GM10248 (cell line): ENCODE data around the gene AKNA.

ENCODE experiments used
- CTCF ChIA-PET: fragments of 300-600 bp; sonication (Branson Sonifier 250); formaldehyde crosslinking; extraction: SDS; loops from one replicate; lab custom pipeline; 2021; ENCODE audit warnings: antibody characterized with exemption; lab: Yijun Ruan, JAX
- POLR2A ChIA-PET: fragments of 350-650 bp; sonication (Branson Sonifier 250); formaldehyde crosslinking; extraction: SDS; loops from one replicate; lab custom pipeline; 2020; ENCODE audit warnings: antibody characterized with exemption; lab: Yijun Ruan, JAX
- DNase-seq: peaks from one replicate; pipeline ENCODE4 v3.0.0; 2012; ENCODE audit errors: extremely low spot score
- CTCF ChIP-seq: IDR thresholded peaks from 2 replicates; pipeline ENCODE4 v1.5.1; 2012; ENCODE audit warnings: mild to moderate bottlenecking, low read depth; ENCODE audit errors: extremely low read depth, missing control alignments, control extremely low read depth

Gene AKNA

DNA sequence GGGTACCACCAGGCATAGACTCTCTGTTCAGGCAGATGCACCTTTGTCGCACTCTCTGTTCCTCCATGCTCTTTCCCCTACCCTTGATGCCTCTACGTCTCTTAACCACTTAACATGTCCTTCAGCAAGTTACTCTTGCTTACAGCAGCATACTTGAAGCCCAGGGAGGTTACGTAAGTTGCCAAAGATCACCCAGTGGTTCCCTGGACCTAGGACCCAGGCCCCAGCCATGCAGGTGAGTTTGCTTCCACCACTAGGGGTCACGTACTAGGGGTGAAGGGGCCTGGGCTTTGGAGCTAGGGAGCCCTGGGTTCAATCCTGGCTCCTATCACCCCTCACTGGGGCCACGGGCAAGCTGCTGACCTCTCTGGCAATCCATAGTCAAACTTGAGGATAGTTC is 8.9 kb downstream of the AKNA start:
- POLR2A ChIA-PET, result no interaction called here

GRCh38 chr9:114378016-114378415 is 9.8 kb downstream of the AKNA start:
- ChIA-PET POLR2A (no interaction called here), CTCF (interaction anchor here (1.3 to 1.7 kb wide), 2 partner anchors 11 to 31 kb away, joined by 3 to 7 read pairs; no protein-coding TSS in a partner anchor)
- no peak for TF ChIP-seq CTCF
- DNase-seq, result no peak

More for the DNA sequence above, 8.9 kb downstream of the AKNA start:
- CTCF ChIA-PET, result interaction anchor here (1.0 to 1.4 kb wide), 2 partner anchors 8 to 12 kb away, joined by 4 to 5 read pairs; no protein-coding TSS in a partner anchor
- TF ChIP-seq CTCF, result no peak
- no peak for DNase-seq

DNA sequence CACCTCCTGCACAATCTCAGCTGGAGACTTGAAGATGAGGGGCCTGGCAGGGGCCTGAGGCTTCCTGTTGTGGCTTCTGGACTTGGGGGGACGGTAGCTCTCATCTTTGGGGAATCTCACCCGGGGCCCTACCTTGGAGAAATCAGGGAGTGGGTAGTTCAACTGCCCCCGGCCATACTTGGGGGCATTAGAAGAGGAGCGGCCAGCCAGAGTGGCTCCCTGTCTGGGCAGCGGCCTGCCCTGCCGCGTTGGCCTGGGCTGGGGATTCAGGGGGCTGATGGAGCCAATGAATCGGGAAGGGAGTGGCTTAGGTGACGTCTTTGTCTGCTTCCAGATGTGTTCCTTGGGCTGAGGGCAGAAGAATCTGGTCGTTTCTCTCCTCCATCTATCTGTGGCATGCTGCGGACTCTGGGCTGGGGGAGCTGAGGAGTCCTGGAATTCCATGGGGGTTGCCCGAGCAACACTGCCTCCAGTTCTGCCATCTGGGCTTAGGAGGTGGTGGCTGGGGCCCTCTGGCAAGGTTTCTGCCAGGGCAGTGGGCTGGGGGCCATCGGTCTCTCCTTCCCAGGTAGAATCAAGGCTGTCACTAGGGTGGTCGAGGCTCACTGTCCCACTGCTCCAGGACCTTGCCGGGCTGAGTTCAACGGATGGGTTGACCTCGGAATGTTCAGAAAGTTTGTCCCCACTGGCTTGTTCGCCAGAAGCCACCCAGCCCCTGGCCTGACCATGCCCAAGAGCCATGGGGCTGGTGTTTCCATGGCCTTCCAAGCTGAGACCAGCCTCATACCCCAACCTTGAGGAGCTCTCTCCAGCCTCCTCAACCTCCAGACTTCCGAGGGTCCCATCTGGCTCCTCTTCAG is 11.0 kb downstream of the AKNA start:
- CTCF ChIA-PET, result interaction anchor here (1.0 to 1.7 kb wide), 3 partner anchors 9 to 36 kb away, joined by 3 to 7 read pairs (median 4); no protein-coding TSS in a partner anchor
- DNase-seq, result no peak
- POLR2A ChIA-PET, result no interaction called here
- no peak for TF ChIP-seq CTCF

DNA sequence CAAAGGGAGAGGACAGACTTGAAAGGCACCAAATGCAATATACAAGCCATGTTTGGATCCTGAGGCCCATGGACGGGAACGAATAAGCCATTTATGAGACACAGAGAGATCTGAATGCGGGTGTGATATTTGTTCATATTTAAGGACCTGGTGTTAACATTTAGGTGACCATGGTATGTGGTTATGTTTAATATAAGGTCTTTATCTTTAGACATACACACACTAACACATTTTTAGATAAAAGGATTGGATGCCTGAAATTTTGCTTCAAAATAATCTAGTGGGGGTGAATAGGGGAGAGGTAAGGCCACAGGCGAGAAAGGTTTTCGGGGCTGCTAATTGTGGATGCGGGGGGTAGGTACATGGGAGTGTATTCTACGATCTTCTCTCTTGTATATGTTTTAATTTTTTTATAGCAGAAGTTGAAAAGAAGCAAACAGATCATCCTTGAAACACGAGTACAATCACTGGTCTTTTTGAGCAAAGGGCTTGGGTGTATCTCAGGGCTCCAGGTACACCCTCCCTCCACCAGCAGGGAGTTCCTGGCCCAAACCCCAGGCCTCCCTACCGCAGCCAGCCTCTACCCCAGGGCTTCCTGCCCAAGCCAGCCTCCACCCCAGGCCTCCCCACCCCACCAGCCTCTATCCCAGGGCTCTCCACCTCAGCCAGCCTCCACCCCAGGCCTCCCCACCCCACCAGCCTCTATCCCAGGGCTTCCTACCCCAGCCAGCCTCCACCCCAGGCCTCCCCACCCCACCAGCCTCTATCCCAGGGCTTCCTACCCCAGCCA is 12.2 kb downstream of the AKNA start:
- ChIA-PET CTCF (interaction anchor here (1.0 to 9.0 kb wide), 2 partner anchors 10 to 35 kb away, joined by 3 to 100 read pairs; partner anchors contain the start of gene AKNA), POLR2A (no interaction called here)

GRCh38 chr9:114374936-114375335 is 12.8 kb downstream of the AKNA start:
- TF ChIP-seq CTCF, result no peak
- ChIA-PET POLR2A (no interaction called here), CTCF (interaction anchor here (9.0 kb wide), 1 partner anchor 11 kb away, joined by 100 read pairs; the partner anchor contains the start of gene AKNA)
- no peak for DNase-seq

More for the DNA sequence above, 12.2 kb downstream of the AKNA start:
- no peak for DNase-seq
- no peak for TF ChIP-seq CTCF
